ENCODE measurements around the gene IDUA. TPM values are rescaled to one million over a fixed set of nuclear protein-coding genes. Genes with fewer than 3 reads are reported as not detected.

The IDUA gene
- total RNA-seq, 4 donors from 2014 or later = 6.7 to 25.8 (median 13.3) TPM

GRCh38 chr4:1044469-1045192, 57.8 kb downstream of the IDUA start:
- TF ChIP-seq, protein P1, sequence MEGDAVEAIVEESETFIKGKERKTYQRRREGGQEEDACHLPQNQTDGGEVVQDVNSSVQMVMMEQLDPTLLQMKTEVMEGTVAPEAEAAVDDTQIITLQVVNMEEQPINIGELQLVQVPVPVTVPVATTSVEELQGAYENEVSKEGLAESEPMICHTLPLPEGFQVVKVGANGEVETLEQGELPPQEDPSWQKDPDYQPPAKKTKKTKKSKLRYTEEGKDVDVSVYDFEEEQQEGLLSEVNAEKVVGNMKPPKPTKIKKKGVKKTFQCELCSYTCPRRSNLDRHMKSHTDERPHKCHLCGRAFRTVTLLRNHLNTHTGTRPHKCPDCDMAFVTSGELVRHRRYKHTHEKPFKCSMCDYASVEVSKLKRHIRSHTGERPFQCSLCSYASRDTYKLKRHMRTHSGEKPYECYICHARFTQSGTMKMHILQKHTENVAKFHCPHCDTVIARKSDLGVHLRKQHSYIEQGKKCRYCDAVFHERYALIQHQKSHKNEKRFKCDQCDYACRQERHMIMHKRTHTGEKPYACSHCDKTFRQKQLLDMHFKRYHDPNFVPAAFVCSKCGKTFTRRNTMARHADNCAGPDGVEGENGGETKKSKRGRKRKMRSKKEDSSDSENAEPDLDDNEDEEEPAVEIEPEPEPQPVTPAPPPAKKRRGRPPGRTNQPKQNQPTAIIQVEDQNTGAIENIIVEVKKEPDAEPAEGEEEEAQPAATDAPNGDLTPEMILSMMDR (IDR thresholded peaks at IDR 0.05; ENCODE audit: low read depth) = no peak

- TF ChIP-seq, protein P1 (IDR thresholded peaks at IDR 0.05; ENCODE audit: low read depth) = no peak
These were observed 58.4 kb downstream of the IDUA start for GRCh38 chr4:1045193-1045594.

DNA sequence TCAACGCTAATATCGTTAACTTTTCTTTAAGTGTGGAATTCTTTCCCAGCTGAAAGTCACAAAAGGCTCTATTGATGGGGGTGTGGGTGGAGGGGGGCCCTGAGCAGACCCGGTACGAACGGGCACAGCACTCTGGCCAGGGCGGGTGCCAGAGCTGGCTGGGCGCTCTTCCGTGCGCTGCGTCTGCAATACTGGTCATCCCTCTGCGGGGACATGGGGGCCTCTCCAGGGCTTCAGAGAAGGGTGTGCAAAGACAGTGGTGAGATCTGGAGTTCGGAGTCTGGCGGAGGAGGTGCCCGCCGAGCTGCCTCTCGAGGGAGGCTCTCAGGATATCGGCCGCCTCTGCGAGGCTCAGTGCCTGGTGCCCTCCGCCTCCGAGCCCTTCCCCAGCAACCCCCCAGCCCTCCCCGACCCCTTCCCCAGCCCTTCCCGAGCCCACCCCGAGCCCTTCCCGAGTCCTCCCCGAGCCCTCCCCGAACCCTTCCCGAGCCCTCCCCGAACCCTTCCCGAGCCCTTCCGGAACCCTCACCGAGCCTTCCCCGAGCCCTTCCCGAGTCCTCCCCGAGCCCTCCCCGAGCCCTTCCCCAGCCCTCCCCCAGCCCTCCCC, 58.9 kb downstream of the IDUA start:
- TF ChIP-seq, protein P1 (IDR thresholded peaks at IDR 0.05; ENCODE audit: low read depth) = no peak

GRCh38 chr4:1047106-1047975, 60.5 kb downstream of the IDUA start:
- TF ChIP-seq, protein P1 (IDR thresholded peaks at IDR 0.05; ENCODE audit: low read depth) = no peak

GRCh38 chr4:1047976-1048772, 61.3 kb downstream of the IDUA start:
- TF ChIP-seq, protein P1 (IDR thresholded peaks at IDR 0.05; ENCODE audit: low read depth) = no peak

GRCh38 chr4:1048773-1049590, 62.1 kb downstream of the IDUA start:
- TF ChIP-seq, protein P1 (IDR thresholded peaks at IDR 0.05; ENCODE audit: low read depth) = no peak

Data from subcutaneous adipose tissue (tissue), 4 donors.